ENCODE results near the gene FSTL4.

DNA sequence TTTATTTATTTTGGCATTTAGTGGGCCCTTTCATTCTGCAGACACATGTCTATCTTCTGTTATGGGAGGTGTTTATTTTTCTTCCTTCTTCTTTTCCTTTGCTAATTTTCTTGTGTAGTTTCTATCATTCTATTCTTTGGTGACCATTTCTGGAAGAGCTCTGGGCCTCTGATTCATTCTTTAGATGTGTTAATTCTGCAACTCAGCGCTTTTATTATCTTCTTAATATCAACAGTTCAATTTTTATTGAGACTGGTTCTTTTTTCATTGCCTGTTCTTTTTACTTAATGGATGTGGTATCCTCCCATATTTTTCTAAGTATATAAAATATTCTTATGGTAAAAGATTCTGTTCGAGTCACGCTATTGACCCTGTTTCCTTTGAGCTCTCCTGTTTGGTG is 448.5 kb downstream of the FSTL4 start:
- TF ChIP-seq, protein P1, sequence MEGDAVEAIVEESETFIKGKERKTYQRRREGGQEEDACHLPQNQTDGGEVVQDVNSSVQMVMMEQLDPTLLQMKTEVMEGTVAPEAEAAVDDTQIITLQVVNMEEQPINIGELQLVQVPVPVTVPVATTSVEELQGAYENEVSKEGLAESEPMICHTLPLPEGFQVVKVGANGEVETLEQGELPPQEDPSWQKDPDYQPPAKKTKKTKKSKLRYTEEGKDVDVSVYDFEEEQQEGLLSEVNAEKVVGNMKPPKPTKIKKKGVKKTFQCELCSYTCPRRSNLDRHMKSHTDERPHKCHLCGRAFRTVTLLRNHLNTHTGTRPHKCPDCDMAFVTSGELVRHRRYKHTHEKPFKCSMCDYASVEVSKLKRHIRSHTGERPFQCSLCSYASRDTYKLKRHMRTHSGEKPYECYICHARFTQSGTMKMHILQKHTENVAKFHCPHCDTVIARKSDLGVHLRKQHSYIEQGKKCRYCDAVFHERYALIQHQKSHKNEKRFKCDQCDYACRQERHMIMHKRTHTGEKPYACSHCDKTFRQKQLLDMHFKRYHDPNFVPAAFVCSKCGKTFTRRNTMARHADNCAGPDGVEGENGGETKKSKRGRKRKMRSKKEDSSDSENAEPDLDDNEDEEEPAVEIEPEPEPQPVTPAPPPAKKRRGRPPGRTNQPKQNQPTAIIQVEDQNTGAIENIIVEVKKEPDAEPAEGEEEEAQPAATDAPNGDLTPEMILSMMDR (IDR thresholded peaks at IDR 0.05), result no peak
- no peak for TF ChIP-seq POLR2A (IDR thresholded peaks at IDR 0.05)
